ENCODE measurements around the gene QPRT.
A peak's percentile ranks its signal among the peaks of the same experiment; 100 is the strongest.
"Not testable (repeated sequence)": the region's sequence is repeated elsewhere in the genome, so short reads cannot be mapped to it uniquely, and the experiment has no call there.

Gene QPRT

DNA sequence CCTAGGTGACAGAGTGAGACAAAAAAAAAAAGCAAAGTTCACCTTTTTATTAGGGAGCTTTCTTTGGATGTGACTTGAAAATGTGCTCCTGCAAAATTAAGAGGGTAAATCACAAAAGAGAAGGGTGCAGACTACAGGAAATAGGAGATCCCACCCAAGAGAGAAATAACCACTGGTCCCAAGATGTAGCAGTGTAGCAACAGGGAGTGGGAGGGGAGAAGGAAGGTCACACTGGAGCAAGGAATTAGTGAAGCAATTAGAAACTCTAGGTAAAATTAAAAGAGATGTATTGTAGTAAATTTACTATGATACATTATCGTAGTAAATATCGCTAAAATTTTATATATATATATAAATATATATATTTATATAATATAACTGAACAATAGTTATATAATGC is 28.2 kb upstream of the QPRT start:
- DNase-seq = no peak
- no peak overlapping the region for H3K27ac ChIP-seq
- TF ChIP-seq, protein P1, sequence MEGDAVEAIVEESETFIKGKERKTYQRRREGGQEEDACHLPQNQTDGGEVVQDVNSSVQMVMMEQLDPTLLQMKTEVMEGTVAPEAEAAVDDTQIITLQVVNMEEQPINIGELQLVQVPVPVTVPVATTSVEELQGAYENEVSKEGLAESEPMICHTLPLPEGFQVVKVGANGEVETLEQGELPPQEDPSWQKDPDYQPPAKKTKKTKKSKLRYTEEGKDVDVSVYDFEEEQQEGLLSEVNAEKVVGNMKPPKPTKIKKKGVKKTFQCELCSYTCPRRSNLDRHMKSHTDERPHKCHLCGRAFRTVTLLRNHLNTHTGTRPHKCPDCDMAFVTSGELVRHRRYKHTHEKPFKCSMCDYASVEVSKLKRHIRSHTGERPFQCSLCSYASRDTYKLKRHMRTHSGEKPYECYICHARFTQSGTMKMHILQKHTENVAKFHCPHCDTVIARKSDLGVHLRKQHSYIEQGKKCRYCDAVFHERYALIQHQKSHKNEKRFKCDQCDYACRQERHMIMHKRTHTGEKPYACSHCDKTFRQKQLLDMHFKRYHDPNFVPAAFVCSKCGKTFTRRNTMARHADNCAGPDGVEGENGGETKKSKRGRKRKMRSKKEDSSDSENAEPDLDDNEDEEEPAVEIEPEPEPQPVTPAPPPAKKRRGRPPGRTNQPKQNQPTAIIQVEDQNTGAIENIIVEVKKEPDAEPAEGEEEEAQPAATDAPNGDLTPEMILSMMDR (IDR thresholded peaks at IDR 0.05; ENCODE audit: low read depth, low read length) = no peak
- no peaks in the 10 kb centered on the region for H3K36me3 ChIP-seq
- no peaks in the 10 kb centered on the region for H3K9me3 ChIP-seq (ENCODE audit: severe bottlenecking)
- no peaks in the 10 kb centered on the region for H3K27me3 ChIP-seq (ENCODE audit: insufficient read depth, low read depth, severe bottlenecking)
- no peak overlapping the region for H3K4me3 ChIP-seq (ENCODE audit: low read depth, low read length)

DNA sequence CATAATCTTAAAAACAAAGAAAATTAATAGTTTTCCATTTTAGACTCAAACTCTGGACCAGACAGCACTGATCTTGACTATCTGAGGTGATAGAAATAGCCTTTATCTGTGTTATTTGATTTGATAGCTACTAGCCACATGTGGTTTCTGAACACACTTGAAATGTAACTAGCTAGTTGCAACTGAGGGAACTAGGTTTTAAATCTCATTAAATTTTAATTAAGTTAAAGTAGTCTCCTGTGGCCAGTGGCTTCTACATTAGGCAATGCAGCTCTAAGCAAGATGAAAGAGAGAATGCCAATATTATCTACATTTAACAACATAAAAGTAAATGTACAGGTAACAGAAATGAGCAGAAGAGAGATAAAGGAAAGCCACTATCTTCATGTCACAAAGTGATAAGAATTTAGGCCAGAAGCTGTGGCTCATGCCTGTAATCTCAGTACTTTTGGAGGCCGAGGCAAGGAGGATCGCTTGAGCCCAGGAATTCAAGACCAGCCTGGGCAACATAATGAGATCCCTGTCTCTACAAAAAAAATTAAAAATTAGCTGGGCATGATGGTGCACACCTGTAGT is 27.1 kb upstream of the QPRT start:
- peak overlapping the region; percentile 64 for H3K27ac ChIP-seq

DNA sequence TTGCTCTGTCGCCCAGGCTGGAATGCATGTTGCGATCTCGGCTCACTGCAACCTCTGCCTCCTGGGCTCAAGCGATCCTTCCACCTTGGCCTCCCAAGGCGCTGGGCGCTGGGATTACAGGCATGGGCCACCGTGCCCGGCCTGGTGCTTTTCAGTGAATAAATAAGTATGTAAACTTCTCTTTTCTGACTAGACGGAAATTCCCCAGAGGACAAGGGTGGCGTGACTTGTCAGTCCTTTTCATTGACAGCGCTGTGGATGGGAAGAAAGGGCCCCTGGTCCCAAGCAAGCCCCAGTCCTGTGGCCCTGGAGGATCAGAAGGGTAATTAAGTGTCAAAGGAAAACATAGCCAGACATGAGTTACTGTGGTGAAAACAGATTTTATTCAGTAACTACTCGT is 25.5 kb upstream of the QPRT start:
- no peak overlapping the region for H3K27ac ChIP-seq
- H3K9me3 ChIP-seq (ENCODE audit: severe bottlenecking) = no peaks in the 10 kb centered on the region
- H3K27me3 ChIP-seq (ENCODE audit: insufficient read depth, low read depth, severe bottlenecking) = no peaks in the 10 kb centered on the region
- no peak for DNase-seq
- TF ChIP-seq, protein P1 (IDR thresholded peaks at IDR 0.05; ENCODE audit: low read depth, low read length) = no peak
- H3K36me3 ChIP-seq = no peaks in the 10 kb centered on the region
- no peak overlapping the region for H3K4me3 ChIP-seq (ENCODE audit: low read depth, low read length)

More for the DNA sequence above, 27.1 kb upstream of the QPRT start:
- TF ChIP-seq, protein P1 (IDR thresholded peaks at IDR 0.05; ENCODE audit: low read depth, low read length) = no peak
- no peak for DNase-seq
- Histone ChIP-seq H3K9me3 (ENCODE audit: severe bottlenecking) (no peaks in the 10 kb centered on the region), H3K36me3 (no peaks in the 10 kb centered on the region), H3K27me3 (ENCODE audit: insufficient read depth, low read depth, severe bottlenecking) (no peaks in the 10 kb centered on the region), H3K4me3 (ENCODE audit: low read depth, low read length) (no peak overlapping the region)

- DNase-seq; H3K27ac ChIP-seq; H3K36me3 ChIP-seq; H3K9me3 ChIP-seq (ENCODE audit: severe bottlenecking); H3K4me3 ChIP-seq (ENCODE audit: low read depth, low read length); H3K27me3 ChIP-seq (ENCODE audit: insufficient read depth, low read depth, severe bottlenecking): not testable (repeated sequence)
These were observed 25.1 kb upstream of the QPRT start for GRCh38 chr16:29653890-29654289.

GRCh38 chr16:29656688-29657523 is 22.1 kb upstream of the QPRT start:
- no peaks in the 10 kb centered on the region for H3K9me3 ChIP-seq (ENCODE audit: severe bottlenecking)
- H3K36me3 ChIP-seq = no peaks in the 10 kb centered on the region
- TF ChIP-seq, protein P1 (IDR thresholded peaks at IDR 0.05; ENCODE audit: low read depth, low read length) = no peak
- no peak overlapping the region for H3K4me3 ChIP-seq (ENCODE audit: low read depth, low read length)
- no peaks in the 10 kb centered on the region for H3K27me3 ChIP-seq (ENCODE audit: insufficient read depth, low read depth, severe bottlenecking)
- H3K27ac ChIP-seq = no peak overlapping the region
- DNase-seq = no peak

GRCh38 chr16:29658705-29659104 is 20.3 kb upstream of the QPRT start:
- H3K27ac ChIP-seq = no peak overlapping the region
- H3K4me3 ChIP-seq (ENCODE audit: low read depth, low read length) = no peak overlapping the region
- TF ChIP-seq, protein P1 (IDR thresholded peaks at IDR 0.05; ENCODE audit: low read depth, low read length) = no peak
- no peaks in the 10 kb centered on the region for H3K27me3 ChIP-seq (ENCODE audit: insufficient read depth, low read depth, severe bottlenecking)
- DNase-seq = no peak
- H3K9me3 ChIP-seq (ENCODE audit: severe bottlenecking) = no peaks in the 10 kb centered on the region
- H3K36me3 ChIP-seq = no peaks in the 10 kb centered on the region

All from WERI-Rb-1 (cell line).